K562 (cell line): Measurements from ENCODE around the gene FAM3C. TPM values are rescaled to one million over a fixed set of nuclear protein-coding genes. Genes with fewer than 3 reads are reported as not detected.

Source experiments
- ATAC-seq: fragments of 200-7000 bp; cut with Tn5 transposase; 3 replicates; pipeline ENCODE4 v1.9.1; 2020; ENCODE audit warnings: moderate library complexity
- BruUV-seq: library from RNA; stranded (reverse); fragments of 400-500 nt; replicated peaks from 2 replicates; lab custom pipeline; 2021; lab: Mats Ljungman, UMichigan
- CTCF ChIA-PET: fragments of 300-600 bp; formaldehyde crosslinking; extraction: SDS; loops from one replicate; lab custom pipeline; 2021; ENCODE audit warnings: low intra/inter-chr PET ratio; lab: Yijun Ruan, JAX
- POLR2A ChIA-PET: fragments of 300-600, 350-650 bp; sonication (Branson Sonifier 250); formaldehyde crosslinking; extraction: SDS; loops from one replicate; lab custom pipeline; 2021; ENCODE audit warnings: antibody characterized with exemption, inconsistent platforms; lab: Yijun Ruan, JAX
- DNase-seq, 4 experiments: peaks; one replicate each; pipeline versions ENCODE4 v3.0.0 to v3.0.0-alpha.2; 2011 to 2018; ENCODE audit warnings: low spot score in 3 of 4, mixed read lengths in 3 of 4; ENCODE audit errors: extremely low read depth in 1 of 4
- FAIRE-seq: peaks from 2 replicates; lab custom pipeline; 2011; peaks lifted over from hg19 to GRCh38; lab: Jason Lieb, UNC
- H2AFZ ChIP-seq: 2 replicates; pipeline ENCODE4 v1.6.0; 2011; ENCODE audit warnings: low read depth, low read length, control low read depth, inconsistent platforms
- H3K27ac ChIP-seq: fragments of 200-600 bp; 3 replicates; pipeline ENCODE4 v1.8.0; 2011; ENCODE audit warnings: low read depth, mild to moderate bottlenecking, control low read depth, inconsistent platforms, low read length, moderate library complexity, mixed read lengths; ENCODE audit errors: extremely low read depth
- H3K27me3 ChIP-seq, 2 experiments: fragments of 300-600 bp in 1 of 2; 2 replicates in 1 of 2; 3 replicates in 1 of 2; pipeline versions ENCODE4 v1.6.0 to v1.8.0; 2011; ENCODE audit warnings: inconsistent platforms in 2 of 2, low read length in 2 of 2, mild to moderate bottlenecking in 1 of 2, mixed read lengths in 1 of 2, moderate library complexity in 1 of 2; ENCODE audit not compliant: control insufficient read depth in 2 of 2, insufficient read depth in 2 of 2
- H3K36me3 ChIP-seq: fragments of 300-600 bp; 3 replicates; pipeline ENCODE4 v1.8.0; 2011; ENCODE audit warnings: mild to moderate bottlenecking, low read length, inconsistent platforms; ENCODE audit not compliant: control insufficient read depth, insufficient read depth
- H3K4me1 ChIP-seq, 2 experiments: fragments of 200-600 bp in 1 of 2; replicated peaks in 1 of 2; 2 replicates in 1 of 2; 3 replicates in 1 of 2; pipeline versions ENCODE4 v1.5.1 to v1.8.0; 2011; ENCODE audit warnings: inconsistent platforms in 2 of 2, low read length in 2 of 2, mild to moderate bottlenecking in 1 of 2, mixed read lengths in 1 of 2, moderate library complexity in 1 of 2; ENCODE audit not compliant: control insufficient read depth in 2 of 2, insufficient read depth in 2 of 2
- H3K4me2 ChIP-seq: 2 replicates; pipeline ENCODE4 v1.6.1; 2011; ENCODE audit warnings: low read length, control low read depth, inconsistent platforms, mixed read lengths; ENCODE audit not compliant: insufficient read depth
- H3K4me3 ChIP-seq: fragments of 200-600 bp; sonication (generic), shearing (Covaris generic); 2 replicates; pipeline ENCODE4 v1.5.1; 2016; ENCODE audit warnings: control low read depth, inconsistent platforms
- H3K79me2 ChIP-seq: fragments of 200-600 bp; 3 replicates; pipeline ENCODE4 v1.8.0; 2011; ENCODE audit warnings: low read length, inconsistent platforms; ENCODE audit not compliant: control insufficient read depth, insufficient read depth
- H3K9ac ChIP-seq, 2 experiments: 2 replicates each; pipeline versions ENCODE4 v1.6.0 to v1.6.1; 2011; ENCODE audit warnings: low read depth in 2 of 2, low read length in 2 of 2, control low read depth in 1 of 2, inconsistent platforms in 1 of 2, mild to moderate bottlenecking in 1 of 2, mixed read lengths in 1 of 2; ENCODE audit not compliant: insufficient read depth in 1 of 2
- H3K9me1 ChIP-seq: one replicate; pipeline ENCODE4 v1.6.0; 2011; ENCODE audit warnings: inconsistent platforms, mild to moderate bottlenecking, low read length, moderate library complexity; ENCODE audit not compliant: control insufficient read depth, insufficient read depth
- H3K9me3 ChIP-seq: replicated peaks from 2 replicates; pipeline ENCODE4 v1.5.1; 2011; ENCODE audit warnings: low read depth, low read length, inconsistent platforms; ENCODE audit not compliant: control insufficient read depth, insufficient read depth
- H4K20me1 ChIP-seq: replicated peaks from 2 replicates; pipeline ENCODE4 v1.6.1; 2011; ENCODE audit warnings: low read length, inconsistent platforms, mixed read lengths; ENCODE audit not compliant: control insufficient read depth, insufficient read depth
- CBFA2T3 ChIP-seq: fragments of 450-650 bp; IDR thresholded peaks from 2 replicates; pipeline ENCODE4 v1.6.1; 2017
- ELF2 ChIP-seq: fragments of 250-450 bp; sonication (Bioruptor Pico); IDR thresholded peaks from 2 replicates; pipeline ENCODE4 v1.5.0; 2021; ENCODE audit warnings: mild to moderate bottlenecking
- RAD21 ChIP-seq, 2 experiments: fragments of 250-450 bp in 1 of 2; fragments of 450-650 bp in 1 of 2; sonication (Bioruptor Pico) in 1 of 2; formaldehyde crosslinking in 1 of 2; IDR thresholded peaks in 1 of 2; conservative IDR thresholded peaks in 1 of 2; 2 replicates each; pipeline versions ENCODE4 v1.4.0 to v1.8.0; 2020 to 2022; ENCODE audit warnings: mild to moderate bottlenecking in 2 of 2, moderate library complexity in 1 of 2
- TSC22D4 ChIP-seq: fragments of 450-650 bp; IDR thresholded peaks from 2 replicates; pipeline ENCODE4 v1.6.1; 2016; ENCODE audit warnings: missing genetic modification characterization, missing biosample characterization, control low read depth
- ZKSCAN3 ChIP-seq: fragments of 250-450 bp; sonication (Bioruptor Pico); IDR thresholded peaks from 2 replicates; pipeline ENCODE4 v1.4.0; 2020
- WGBS: fragments of 100-300 bp; shearing (Covaris generic); methylation state at CpG from one replicate; pipeline ENCODE4 v1.1.6; 2016; ENCODE audit warnings: low coverage, mixed read lengths; ENCODE audit not compliant: insufficient coverage; ENCODE audit errors: missing lambda C conversion rate; 5-methylcytosine and 5-hydroxymethylcytosine counted together
- in situ Hi-C: fragments of 300-500 bp; cut with MboI; formaldehyde crosslinking; loops from 4 replicates; pipeline ENCODE4 v1.15.0; 2018; ENCODE audit warnings: inconsistent platforms, mixed read lengths
- intact Hi-C: fragments of 100-400 bp; cut with micrococcal nuclease; formaldehyde crosslinking; loops from 2 replicates; pipeline ENCODE4 v1.14.2; 2022
- polyA plus RNA-seq, 8 experiments: library from polyadenylated mRNA; depleted of rRNA in 4 of 8; stranded (reverse) in 5 of 8; unstranded in 3 of 8; fragments of >200 nt; fragmentation: Nextera tagmentation in 2 of 8; fragmentation: Illumina TruSeq in 1 of 8; extraction: Ambion mirVana in 2 of 8; extraction: Trizol in 1 of 8; gene quantifications; 2 replicates each; pipeline versions ENCODE4 v1.2.1 to v1.2.3, GENCODE V29; 2011 to 2014; ENCODE audit warnings: inconsistent platforms in 1 of 8, missing spikeins in 1 of 8
- total RNA-seq, 7 experiments: library from RNA; depleted of rRNA in 6 of 7; stranded (reverse); fragments of >200 nt in 6 of 7; fragmentation: Illumina TruSeq in 2 of 7; extraction: Trizol in 2 of 7; gene quantifications; 2 replicates each; pipeline versions ENCODE4 v1.2.1 to v1.2.3, GENCODE V29; 2011 to 2021; ENCODE audit warnings: low replicate concordance in 1 of 7
- TF ChIP-seq, protein P1 (sequence below): fragments of 200-400 bp; formaldehyde crosslinking; IDR thresholded peaks from 2 replicates; pipeline ENCODE4 v1.6.1; 2017; ENCODE audit warnings: mild to moderate bottlenecking, low read depth, low read length, moderate library complexity
- TF ChIP-seq, protein P2 (sequence below): sonication (generic); formaldehyde crosslinking; IDR thresholded peaks from 2 replicates; pipeline ENCODE4 v1.8.1; 2023; ENCODE audit warnings: mild to moderate bottlenecking, missing genetic modification reagents
- TF ChIP-seq, protein P3 (sequence below): fragments of 150-350 bp; conservative IDR thresholded peaks from 2 replicates; pipeline ENCODE4 v1.6.1; 2014; ENCODE audit warnings: low read length
- TF ChIP-seq, protein P4 (sequence below): sonication (generic); formaldehyde crosslinking; IDR thresholded peaks from 2 replicates; pipeline ENCODE4 v1.8.1; 2022; ENCODE audit warnings: missing genetic modification reagents

The FAM3C gene
- total and polyA plus RNA-seq, 9 of the 15 experiments (the other 6 are each of a cell fraction or from before 2014, with no cell fraction given): 10.6 to 42.6 (median 30.0) TPM

DNA sequence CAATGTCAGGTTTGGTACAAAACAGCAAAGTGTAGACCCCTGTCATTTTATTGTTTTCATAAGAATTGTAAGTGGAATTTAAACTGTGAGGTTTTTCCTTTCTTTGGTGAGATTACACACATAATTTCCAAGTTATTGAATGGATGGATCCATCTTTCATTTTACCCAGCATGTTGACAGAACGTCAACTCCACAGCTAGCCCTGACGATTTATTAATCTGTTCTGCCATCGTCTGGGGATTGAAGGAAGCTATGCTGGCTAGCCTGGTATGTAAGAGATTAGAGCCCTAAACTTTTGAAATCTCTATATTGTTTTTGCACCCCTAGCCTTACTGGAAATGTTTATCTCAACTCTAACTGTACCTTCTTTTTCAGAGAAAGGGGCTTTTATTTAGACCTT lies 58.7 kb downstream of the FAM3C start (continued):
- TF ChIP-seq, protein P1, sequence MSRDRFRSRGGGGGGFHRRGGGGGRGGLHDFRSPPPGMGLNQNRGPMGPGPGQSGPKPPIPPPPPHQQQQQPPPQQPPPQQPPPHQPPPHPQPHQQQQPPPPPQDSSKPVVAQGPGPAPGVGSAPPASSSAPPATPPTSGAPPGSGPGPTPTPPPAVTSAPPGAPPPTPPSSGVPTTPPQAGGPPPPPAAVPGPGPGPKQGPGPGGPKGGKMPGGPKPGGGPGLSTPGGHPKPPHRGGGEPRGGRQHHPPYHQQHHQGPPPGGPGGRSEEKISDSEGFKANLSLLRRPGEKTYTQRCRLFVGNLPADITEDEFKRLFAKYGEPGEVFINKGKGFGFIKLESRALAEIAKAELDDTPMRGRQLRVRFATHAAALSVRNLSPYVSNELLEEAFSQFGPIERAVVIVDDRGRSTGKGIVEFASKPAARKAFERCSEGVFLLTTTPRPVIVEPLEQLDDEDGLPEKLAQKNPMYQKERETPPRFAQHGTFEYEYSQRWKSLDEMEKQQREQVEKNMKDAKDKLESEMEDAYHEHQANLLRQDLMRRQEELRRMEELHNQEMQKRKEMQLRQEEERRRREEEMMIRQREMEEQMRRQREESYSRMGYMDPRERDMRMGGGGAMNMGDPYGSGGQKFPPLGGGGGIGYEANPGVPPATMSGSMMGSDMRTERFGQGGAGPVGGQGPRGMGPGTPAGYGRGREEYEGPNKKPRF: no peak
- no peak for TF ChIP-seq ZKSCAN3 (CRISPR knock-in tag)
- no peak for TF ChIP-seq CBFA2T3
- TF ChIP-seq, all 486 proteins: peak for 11

DNA sequence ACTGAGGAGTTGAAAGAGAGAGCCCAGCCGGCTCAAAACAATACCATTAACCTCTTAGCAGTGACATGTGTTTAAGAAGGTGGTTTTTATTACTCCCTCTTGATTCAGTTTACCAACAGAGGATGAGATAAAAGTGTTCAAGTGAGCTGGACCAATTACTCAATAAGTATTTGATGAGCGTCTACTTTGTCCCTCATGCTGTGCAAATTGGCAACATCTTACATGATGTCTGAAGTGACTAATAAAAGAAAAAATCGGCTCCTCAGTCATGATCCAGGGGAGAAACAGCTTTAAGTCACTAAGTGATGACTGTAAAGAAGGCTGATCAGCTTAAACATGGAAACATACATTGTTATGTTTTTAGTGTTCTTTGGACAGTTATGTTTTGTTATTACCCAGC lies 59.5 kb downstream of the FAM3C start:
- BruUV-seq: no TSS peak
- FAIRE-seq: no peak
- Histone ChIP-seq H3K27ac (no peak overlapping the region), H3K27me3 (peaks cover 3 to 22% of the 10 kb centered on the region in 2 experiments)
- TF ChIP-seq TSC22D4 (tag): no peak
- no peak for TF ChIP-seq RAD21 (CRISPR knock-in tag; conservative IDR thresholded peaks at IDR 0.05 in 1 of 2, IDR thresholded peaks at IDR 0.05 in 1 of 2)
- TF ChIP-seq, protein P2, sequence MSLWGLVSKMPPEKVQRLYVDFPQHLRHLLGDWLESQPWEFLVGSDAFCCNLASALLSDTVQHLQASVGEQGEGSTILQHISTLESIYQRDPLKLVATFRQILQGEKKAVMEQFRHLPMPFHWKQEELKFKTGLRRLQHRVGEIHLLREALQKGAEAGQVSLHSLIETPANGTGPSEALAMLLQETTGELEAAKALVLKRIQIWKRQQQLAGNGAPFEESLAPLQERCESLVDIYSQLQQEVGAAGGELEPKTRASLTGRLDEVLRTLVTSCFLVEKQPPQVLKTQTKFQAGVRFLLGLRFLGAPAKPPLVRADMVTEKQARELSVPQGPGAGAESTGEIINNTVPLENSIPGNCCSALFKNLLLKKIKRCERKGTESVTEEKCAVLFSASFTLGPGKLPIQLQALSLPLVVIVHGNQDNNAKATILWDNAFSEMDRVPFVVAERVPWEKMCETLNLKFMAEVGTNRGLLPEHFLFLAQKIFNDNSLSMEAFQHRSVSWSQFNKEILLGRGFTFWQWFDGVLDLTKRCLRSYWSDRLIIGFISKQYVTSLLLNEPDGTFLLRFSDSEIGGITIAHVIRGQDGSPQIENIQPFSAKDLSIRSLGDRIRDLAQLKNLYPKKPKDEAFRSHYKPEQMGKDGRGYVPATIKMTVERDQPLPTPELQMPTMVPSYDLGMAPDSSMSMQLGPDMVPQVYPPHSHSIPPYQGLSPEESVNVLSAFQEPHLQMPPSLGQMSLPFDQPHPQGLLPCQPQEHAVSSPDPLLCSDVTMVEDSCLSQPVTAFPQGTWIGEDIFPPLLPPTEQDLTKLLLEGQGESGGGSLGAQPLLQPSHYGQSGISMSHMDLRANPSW (CRISPR knock-in tag): no peak
- TF ChIP-seq, protein P3, sequence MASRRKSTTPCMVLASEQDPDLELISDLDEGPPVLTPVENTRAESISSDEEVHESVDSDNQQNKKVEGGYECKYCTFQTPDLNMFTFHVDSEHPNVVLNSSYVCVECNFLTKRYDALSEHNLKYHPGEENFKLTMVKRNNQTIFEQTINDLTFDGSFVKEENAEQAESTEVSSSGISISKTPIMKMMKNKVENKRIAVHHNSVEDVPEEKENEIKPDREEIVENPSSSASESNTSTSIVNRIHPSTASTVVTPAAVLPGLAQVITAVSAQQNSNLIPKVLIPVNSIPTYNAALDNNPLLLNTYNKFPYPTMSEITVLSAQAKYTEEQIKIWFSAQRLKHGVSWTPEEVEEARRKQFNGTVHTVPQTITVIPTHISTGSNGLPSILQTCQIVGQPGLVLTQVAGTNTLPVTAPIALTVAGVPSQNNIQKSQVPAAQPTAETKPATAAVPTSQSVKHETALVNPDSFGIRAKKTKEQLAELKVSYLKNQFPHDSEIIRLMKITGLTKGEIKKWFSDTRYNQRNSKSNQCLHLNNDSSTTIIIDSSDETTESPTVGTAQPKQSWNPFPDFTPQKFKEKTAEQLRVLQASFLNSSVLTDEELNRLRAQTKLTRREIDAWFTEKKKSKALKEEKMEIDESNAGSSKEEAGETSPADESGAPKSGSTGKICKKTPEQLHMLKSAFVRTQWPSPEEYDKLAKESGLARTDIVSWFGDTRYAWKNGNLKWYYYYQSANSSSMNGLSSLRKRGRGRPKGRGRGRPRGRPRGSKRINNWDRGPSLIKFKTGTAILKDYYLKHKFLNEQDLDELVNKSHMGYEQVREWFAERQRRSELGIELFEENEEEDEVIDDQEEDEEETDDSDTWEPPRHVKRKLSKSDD: no peak
- no peak for TF ChIP-seq ELF2
- TF ChIP-seq, protein P4, sequence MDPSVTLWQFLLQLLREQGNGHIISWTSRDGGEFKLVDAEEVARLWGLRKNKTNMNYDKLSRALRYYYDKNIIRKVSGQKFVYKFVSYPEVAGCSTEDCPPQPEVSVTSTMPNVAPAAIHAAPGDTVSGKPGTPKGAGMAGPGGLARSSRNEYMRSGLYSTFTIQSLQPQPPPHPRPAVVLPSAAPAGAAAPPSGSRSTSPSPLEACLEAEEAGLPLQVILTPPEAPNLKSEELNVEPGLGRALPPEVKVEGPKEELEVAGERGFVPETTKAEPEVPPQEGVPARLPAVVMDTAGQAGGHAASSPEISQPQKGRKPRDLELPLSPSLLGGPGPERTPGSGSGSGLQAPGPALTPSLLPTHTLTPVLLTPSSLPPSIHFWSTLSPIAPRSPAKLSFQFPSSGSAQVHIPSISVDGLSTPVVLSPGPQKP: no peak
- TF ChIP-seq, all 486 proteins: peak for 0
- Histone ChIP-seq H3K4me3 (no peak overlapping the region), H3K4me2 (no peak overlapping the region), H3K79me2 (no peaks in the 10 kb centered on the region), H3K9me1 (no peaks in the 10 kb centered on the region), H3K9me3 (no peaks in the 10 kb centered on the region), H3K36me3 (no peaks in the 10 kb centered on the region), H3K9ac (no peak overlapping the region), H3K4me1 (no peaks in the 10 kb centered on the region), H4K20me1 (0 out of 2 replicates have a peak, but pooled peaks cover 3% of the 10 kb centered on the region), H2AFZ (no peak overlapping the region)
- in situ Hi-C loops (no loop called here), intact Hi-C loops (loop anchor here (5.0 to 10.0 kb wide), 5 partner anchors 209 to 658 kb away; partner anchors contain the start of gene CPED1)
- ATAC-seq (peak; percentile 13; the same call in 1 of the 3 replicates), DNase-seq (no peak)
- ChIA-PET POLR2A (interaction anchor here (1.3 to 1.4 kb wide), 2 partner anchors 12 to 346 kb away, joined by 3 to 4 read pairs; no protein-coding TSS in a partner anchor), CTCF (interaction anchor here (0.7 to 1.7 kb wide), 3 partner anchors 209 to 544 kb away, joined by 3 to 10 read pairs (median 4); no protein-coding TSS in a partner anchor)
- 7% methylated on average over 3 of the region's 3 CpGs for WGBS
